HG03354 (cell line): ENCODE results near the gene C2orf69.
"Not testable (repeated sequence)": the region's sequence is repeated elsewhere in the genome, so short reads cannot be mapped to it uniquely, and the experiment has no call there.

Experiments used
- ATAC-seq: cut with Tn5 transposase; IDR thresholded peaks from one replicate; pipeline ENCODE4 v1.9.1; 2021; ENCODE audit warnings: mild to moderate bottlenecking; ENCODE audit not compliant: unreplicated experiment, poor library complexity, severe bottlenecking

C2orf69 gene

DNA sequence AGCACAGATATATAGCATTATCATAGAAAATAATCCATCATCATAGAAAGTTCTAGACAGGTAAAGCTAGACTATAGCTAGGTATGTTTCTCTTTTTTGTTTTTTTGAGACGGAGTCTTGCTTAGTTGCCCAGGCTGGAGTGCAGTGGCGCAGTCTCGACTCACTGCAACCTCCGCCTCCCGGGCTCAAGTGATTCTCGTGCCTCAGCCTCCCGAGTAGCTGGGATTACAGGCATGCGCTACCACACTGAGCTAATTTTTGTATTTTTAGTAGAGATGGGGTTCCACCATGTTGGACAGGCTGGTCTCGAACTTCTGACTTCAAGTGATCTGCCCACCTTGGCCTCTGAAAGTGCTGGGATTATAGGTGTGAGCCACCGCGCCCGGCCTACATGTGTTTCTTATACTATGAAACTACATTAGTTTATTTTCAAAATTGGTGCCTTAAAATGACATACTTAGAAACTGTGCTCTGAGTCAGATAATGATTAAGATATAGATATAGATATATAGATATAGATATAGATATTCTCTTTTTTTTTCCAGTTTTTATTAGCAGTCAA lies 1.5 kb downstream of the C2orf69 start:
- ATAC-seq = not testable (repeated sequence)

- ATAC-seq = no peak
Measured at GRCh38 chr2:199914372-199914958, 3.4 kb downstream of the C2orf69 start.

DNA sequence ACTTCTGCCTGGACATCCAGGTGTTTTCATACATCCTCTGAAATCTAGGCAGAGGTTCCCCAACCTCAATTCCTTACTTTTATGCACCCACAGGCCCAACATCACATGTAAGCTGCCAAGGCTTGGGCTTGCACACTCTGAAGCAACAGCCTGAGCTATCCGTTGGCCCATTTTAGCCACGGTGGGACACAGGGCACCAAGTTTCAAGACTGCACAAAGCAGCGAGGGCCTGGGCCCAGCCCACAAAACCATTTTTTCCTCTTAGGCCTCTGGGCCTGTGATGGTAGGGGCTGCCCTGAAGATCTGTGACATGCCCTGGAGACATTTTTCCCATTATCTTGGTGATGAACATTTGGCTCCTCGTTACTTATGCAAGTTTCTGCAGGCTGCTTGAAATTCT lies 5.9 kb downstream of the C2orf69 start:
- ATAC-seq = no peak

DNA sequence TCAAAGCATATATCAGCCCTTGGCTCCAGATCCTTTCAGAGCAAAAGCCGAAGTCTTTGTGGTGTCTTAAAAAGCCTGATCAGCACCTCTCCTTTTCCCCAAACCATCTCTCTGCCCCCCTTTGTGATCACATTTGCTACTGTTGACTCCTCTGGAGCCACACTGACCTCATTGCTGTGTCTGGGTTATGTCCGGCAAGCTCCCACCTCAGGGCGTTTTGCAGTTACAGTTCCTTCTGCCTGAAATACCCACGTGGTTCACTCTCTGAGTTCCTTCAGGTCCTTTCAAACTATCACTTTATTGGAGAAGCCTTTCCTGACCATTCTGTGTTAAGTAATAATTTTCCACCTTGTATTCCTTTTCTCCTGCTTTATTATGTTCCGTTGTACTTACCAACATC lies 11.8 kb downstream of the C2orf69 start:
- ATAC-seq = no peak

- no peak for ATAC-seq
Measured at GRCh38 chr2:199923924-199924323, 12.8 kb downstream of the C2orf69 start.

GRCh38 chr2:199926806-199927205 lies 15.7 kb downstream of the C2orf69 start:
- no peak for ATAC-seq

DNA sequence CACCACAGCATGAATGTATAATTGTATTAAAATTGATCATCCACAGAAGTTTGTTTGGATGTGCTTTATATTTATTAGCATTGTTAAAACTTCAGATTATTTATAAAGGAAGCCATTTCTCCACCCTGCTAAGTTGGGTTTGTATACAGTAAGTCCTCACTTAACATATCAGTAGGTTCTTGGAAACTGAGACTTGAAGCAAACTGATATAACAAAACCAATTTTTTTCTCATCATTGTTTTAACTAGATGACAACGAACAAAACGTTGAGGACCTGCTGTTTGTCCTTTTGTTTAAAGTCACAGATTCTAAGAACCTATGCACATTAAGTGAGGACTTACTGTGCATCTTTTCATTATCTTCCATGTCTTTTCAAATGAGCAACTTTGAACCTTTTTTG lies 17.1 kb downstream of the C2orf69 start:
- no peak for ATAC-seq

- ATAC-seq = no peak
Measured at GRCh38 chr2:199928626-199929025, 17.5 kb downstream of the C2orf69 start.

GRCh38 chr2:199929262-199929661 lies 18.2 kb downstream of the C2orf69 start:
- ATAC-seq = no peak

GRCh38 chr2:199932312-199932855 lies 21.3 kb downstream of the C2orf69 start:
- ATAC-seq = no peak

DNA sequence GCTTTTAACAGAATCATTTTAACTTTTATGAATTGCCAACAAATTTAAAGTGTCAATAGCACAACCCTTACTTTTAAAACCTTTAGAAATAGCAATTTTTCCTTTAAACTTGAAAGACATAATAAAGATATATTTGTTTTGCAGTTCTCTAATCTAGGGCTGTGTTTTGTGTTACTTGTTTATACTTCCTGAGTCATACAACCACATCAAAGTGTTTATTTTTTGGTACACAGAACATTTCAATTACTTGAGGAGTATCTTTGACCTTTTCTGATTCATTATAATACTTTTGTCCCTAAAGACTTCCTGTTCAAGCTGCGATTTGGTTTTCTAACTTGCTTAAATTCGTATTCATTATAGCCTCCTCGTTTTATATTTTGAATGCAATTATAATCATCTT lies 22.4 kb downstream of the C2orf69 start:
- no peak for ATAC-seq

GRCh38 chr2:199936554-199936953 lies 25.5 kb downstream of the C2orf69 start:
- ATAC-seq = no peak

DNA sequence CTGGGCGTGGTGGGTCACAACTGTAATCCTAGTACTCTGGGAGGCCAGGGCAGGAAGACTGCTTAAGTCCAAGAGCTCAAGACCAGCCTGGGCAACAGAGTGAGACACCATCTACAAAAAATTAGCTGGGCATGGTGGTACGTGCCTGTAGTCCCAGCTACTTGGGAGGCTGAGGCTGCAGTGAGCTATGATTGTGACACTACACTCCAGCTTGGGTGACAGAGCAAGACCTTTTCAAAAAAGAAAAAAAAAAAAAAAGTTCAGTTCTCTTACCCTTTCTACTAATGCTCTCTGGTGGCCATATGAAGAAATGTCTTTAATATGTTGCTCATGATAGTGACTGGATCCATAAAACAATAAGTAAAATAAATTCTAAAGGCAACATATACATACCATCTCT lies 29.3 kb downstream of the C2orf69 start:
- ATAC-seq = peak; percentile 80

- no peak for ATAC-seq
Measured at GRCh38 chr2:199943373-199943772, 32.3 kb downstream of the C2orf69 start.

DNA sequence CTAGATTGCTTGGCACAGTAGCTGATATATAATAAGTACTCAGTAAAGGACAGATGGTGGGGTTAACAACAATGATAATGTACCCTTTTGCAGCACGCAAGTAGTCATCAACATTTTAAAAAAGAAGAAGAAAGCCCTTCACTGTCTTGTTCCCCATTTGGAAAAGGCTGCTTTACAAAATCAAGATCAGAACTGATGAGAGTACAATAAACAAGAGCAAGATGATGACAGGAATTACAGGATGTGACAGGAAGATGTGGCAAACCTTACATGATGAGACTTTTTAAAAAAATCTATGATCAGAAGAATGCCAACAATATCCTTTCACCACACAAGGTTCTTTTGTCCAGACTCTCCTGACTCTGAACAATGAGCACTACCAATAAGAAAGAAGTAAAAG lies 35.1 kb downstream of the C2orf69 start:
- ATAC-seq = no peak

DNA sequence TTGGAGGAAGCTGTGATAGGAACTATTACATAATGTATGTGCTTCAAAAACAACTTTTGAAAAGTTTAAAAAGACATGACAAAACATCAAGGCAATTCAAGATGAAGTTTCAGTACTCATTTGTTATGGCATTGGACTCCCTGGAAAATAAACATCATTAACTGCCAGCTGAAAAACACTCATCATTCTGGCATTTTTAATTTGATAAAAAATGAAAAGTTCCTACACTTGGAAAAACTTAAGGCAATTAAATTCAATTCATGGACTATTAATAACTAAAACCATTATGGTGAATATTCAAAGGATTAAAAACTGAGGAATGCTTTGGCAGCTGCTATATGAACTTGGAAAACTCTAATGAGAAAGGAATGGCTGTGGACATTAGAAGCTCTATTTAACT lies 35.7 kb downstream of the C2orf69 start:
- ATAC-seq = no peak

- ATAC-seq = no peak
Measured at GRCh38 chr2:199950396-199950795, 39.3 kb downstream of the C2orf69 start.

GRCh38 chr2:199951023-199951422 lies 39.9 kb downstream of the C2orf69 start:
- ATAC-seq = no peak

GRCh38 chr2:199955007-199955338 lies 43.9 kb downstream of the C2orf69 start:
- peak; percentile 46 for ATAC-seq

DNA sequence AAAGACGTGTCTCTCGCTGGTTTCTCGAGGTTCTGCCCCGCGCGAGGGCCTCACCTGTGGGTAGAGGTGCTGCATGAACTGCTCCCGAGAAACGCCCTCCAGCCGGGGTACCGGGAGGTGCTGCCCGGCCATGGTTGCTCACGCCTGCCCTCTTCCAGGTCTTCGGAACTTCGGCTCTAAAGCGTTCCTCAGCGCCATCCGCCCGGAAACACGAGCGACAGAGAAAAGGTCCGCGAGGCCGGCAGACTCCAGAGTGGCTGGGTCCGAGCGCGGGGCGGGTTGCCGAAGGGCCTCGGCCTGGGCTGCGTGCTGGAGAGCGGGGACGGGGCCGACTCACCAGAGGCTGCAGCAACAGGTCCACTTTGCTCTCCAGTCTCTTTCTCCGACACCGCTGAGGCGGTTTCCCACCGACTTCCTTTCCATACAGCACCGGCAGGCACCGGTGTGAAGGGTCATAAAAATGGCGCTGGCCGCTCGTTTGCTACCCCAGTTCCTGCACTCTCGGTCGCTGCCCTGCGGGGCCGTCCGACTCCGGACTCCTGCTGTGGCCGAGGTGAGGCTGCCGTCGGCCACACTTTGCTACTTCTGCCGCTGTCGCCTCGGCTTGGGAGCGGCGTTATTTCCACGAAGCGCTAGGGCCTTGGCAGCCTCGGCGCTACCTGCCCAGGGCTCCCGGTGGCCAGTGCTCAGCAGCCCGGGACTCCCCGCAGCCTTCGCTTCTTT lies 44.4 kb downstream of the C2orf69 start, which contains the start of the genes MAIP1 and TYW5:
TSS of gene MAIP1 (plus strand) at position 244 of the 723 bp plus-strand sequence. CDS start at position 461, 217 bp downstream.
TSS of gene TYW5 (minus strand) at position 153 of the 723 bp plus-strand sequence. CDS start at position 132, 21 bp downstream.
- peak; percentile 88 for ATAC-seq

DNA sequence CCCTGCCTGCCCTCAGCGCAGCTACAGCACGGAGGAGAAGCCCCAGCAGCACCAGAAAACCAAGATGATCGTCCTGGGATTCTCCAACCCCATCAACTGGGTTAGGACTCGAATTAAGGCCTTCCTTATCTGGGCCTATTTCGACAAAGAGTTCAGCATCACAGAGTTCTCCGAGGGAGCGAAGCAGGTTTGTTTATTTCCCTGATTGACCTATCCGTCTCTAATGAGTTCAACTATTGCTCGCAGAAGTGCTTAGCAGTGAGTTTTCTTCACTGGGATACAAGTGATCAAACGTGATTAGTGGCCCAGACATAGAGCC lies 44.9 kb downstream of the C2orf69 start:
- peak; percentile 6 for ATAC-seq
